Myocyte (in vitro differentiated cells): ENCODE data around the gene IMPACT. TPM values are rescaled to one million over a fixed set of nuclear protein-coding genes. Genes with fewer than 3 reads are reported as not detected.

Experiments used
- DNase-seq: peaks from one replicate; pipeline ENCODE4 v3.0.0-alpha.2; 2012; ENCODE audit warnings: low read depth
- polyA plus RNA-seq: library from polyadenylated mRNA; unstranded; fragments of >200 nt; gene quantifications from one replicate; pipeline ENCODE4 v1.2.1, GENCODE V29; 2012; ENCODE audit warnings: missing spikeins
- total RNA-seq: library from RNA; depleted of rRNA; stranded (reverse); fragments of >200 nt; gene quantifications from 2 replicates; pipeline ENCODE4 v1.2.3, GENCODE V29; 2014

IMPACT gene, protein sequence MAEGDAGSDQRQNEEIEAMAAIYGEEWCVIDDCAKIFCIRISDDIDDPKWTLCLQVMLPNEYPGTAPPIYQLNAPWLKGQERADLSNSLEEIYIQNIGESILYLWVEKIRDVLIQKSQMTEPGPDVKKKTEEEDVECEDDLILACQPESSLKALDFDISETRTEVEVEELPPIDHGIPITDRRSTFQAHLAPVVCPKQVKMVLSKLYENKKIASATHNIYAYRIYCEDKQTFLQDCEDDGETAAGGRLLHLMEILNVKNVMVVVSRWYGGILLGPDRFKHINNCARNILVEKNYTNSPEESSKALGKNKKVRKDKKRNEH
- total RNA-seq: 43.0 and 44.4 TPM in 2 replicates
- 38.3 TPM for polyA plus RNA-seq

- peak; percentile 88 for DNase-seq
Measured at GRCh38 chr18:24426398-24427294, at the start of gene IMPACT. IMPACT (plus strand) TSS chr18:24426670; CDS start chr18:24426757, 87 bp downstream.

GRCh38 chr18:24378598-24378997, 47.9 kb upstream of the IMPACT start:
- DNase-seq: no peak

DNA sequence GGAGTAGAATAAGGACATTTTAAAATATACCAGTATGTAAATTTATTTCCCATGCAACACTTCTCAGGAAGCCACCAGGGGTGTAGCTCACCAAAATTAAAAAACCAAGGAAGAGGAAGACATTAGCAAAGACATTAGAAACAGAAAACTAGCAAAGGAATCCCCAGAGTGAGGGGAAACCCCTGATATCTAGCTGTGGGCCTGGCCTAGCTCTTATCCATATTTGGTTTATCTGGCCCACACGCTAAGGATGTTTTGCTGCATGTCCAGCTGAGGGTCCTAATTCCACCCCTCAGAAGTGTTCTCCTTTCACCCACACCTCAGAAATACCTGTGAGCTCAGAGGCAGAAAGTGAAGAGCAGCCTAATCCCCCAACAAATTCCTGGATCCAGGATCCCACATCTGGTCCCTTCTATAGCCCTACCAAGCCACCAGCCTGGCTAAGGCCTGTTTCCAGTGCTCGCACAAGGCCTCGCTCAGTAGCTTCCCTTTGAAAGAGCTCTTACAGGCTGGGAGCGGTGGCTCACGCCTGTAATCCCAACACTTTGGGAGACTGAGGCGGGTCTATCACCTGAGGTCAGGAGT, 46.2 kb upstream of the IMPACT start:
- DNase-seq: no peak

DNA sequence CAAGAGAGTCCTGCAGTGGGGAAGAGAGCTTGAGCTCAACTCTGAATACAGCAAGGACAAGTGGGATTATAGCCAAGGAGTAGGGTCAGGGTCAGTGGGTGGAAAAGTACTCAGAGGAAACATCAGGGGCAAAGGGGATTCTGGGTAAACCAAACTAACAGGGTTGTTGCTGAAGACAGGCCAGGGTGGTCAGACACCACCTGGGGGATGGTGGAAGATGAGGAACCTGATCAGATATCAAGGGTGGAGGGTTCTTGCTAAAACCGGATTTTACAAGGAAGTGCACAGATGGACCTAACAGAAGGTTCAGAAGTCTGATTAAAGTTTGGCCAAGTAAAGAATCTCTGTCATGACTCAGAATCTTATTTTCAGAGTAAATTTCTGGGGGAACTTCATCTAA, 45.3 kb upstream of the IMPACT start:
- no peak for DNase-seq

GRCh38 chr18:24386681-24387080, 39.8 kb upstream of the IMPACT start:
- DNase-seq: no peak

DNA sequence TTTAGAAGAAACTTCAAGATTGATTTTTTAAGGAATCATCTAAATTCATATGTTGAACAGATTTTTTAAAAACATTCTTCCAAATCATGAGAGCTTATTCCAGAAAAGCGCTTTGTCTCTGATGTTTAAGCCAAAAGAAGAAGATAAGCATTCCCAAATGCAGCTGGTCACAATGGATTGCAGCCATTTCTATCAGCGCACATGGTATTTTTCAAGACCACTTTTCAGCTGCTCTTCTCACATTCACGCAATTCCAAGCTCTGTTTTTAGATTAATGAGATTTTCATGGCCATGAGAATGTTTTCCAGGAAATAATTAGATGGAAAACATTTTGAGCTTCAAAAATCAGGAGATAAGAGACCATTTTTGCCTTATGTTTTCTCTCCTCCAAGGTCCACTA, 37.5 kb upstream of the IMPACT start:
- peak; percentile 28 for DNase-seq

GRCh38 chr18:24395049-24395795, 31.2 kb upstream of the IMPACT start:
- peak; percentile 48 for DNase-seq

- DNase-seq: no peak
Measured at GRCh38 chr18:24396082-24396633, 30.3 kb upstream of the IMPACT start.

DNA sequence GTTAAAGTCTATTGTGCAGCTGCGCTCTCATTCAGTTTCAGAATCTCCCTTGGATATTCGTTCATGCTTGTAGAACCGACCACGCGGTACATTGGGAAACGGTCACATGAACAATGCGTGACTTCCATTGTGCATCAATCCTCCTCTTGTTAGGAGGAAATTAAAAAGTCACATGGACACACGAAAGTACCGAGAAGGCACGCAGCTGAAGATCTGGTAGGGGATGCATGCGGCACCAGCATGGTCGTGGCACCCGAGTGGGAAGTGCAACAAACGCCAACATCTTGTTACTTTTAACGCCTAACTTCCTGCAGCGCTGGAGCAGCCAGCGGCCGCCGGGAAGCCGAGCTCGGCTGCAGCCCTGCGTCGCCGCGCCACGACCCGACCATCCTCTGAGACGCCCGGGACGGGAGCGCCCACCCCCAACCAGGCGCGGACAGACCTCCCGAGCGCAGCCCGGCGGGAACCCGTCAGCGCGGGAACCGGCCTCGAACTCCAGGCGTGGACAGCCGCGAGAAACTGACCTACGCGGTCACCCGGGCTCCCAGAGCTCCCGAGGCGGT, 29.3 kb upstream of the IMPACT start:
- peak; percentile 65 for DNase-seq

DNA sequence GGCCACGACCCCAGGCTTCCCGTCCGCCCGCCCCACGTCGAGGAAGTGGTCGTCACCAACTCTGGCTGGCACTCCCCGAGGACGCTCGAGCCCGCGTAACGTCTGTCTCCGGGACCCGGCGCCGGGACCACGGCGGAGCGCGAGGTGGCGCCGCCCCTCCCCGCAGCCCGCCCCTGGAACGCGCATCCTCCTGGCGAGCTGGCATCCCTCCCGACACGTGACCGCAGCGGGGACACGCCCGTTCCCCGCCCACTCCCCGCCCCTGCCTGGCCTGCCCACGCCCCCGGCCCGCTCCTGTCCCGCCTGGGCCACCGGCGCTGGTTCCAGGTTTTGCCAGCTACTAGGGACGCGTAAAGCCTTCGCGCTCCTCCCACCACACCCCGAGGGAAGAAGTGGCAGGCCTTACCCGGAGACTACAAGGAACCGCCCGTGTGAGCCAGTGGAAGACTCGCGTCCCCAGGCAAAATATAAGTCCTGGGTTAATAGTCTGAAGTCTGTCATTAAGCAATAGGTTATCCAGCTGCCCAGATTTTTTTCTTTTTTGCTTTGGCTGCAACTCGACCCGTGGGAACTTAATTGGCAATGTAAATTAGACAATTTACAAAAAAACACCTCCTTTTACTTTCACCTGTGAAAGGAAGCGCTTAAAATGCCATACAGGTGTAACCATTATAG, 28.6 kb upstream of the IMPACT start, which contains the start of gene OSBPL1A:
TSS of gene OSBPL1A (minus strand) at position 131 of the 675 bp plus-strand sequence. CDS start 20,291 bp downstream, outside the sequence.
- peak; percentile 90 for DNase-seq

- no peak for DNase-seq
Measured at GRCh38 chr18:24398540-24398939, 27.9 kb upstream of the IMPACT start.

- DNase-seq: no peak
Measured at GRCh38 chr18:24400587-24400986, 25.9 kb upstream of the IMPACT start.

GRCh38 chr18:24402209-24402785, 24.2 kb upstream of the IMPACT start:
- no peak for DNase-seq

DNA sequence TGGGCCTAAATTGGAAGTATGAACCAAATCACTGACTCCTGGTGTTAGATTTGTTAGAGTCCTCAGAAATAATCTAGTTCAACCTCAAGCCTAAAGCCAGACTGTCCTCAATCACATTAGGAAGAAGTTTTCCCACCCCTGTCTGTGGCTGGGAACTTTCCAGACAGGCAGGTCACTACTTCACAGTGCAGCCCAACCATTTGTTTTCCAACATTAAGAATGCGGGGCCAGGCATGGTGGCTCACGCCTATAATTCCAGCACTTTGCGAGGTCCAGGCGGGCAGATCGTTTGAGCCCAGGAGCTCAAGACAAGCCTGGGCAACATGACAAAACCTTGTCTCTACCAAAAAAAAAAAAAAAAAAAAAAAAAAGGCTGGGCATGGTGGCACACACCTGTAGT, 23.4 kb upstream of the IMPACT start:
- DNase-seq: no peak

DNA sequence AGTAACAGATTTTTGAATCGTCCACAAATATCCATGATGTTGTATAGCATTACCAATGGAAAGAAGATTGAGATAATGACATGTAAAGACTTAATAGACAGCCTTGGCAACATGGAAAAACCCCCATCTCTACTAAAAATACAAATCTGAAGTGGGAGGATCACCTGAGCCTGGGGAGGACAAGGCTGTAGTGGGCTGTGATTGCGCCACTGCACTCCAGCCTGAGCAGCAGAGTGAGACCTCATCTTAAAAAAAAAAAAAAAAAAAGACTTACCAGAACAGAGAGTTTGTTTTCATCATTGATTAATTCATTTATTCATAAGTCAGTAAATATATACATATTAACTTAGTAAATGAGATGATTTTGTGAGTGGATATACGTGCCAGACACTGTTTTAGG, 21.9 kb upstream of the IMPACT start:
- no peak for DNase-seq

GRCh38 chr18:24408496-24408895, 18.0 kb upstream of the IMPACT start:
- no peak for DNase-seq

DNA sequence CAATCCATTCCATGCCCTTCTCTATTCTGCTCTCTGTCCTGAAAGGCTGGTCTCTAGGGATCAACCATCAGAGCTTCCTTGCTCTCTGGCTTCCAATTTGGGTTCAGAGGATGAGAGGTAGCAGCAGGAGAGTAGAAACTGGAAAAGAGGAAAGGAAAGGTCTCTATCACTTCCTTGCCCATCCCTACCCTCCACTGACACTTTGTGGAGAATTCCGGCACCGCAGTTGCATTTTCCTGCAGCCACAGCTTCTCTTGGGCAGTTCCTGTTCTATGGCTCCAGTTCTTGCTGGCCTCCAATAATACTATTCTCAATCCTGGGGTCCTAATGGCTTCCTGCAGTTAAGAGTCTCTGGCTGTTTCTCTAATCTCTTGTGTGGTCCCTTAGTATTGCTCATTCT, 13.3 kb upstream of the IMPACT start:
- DNase-seq: peak; percentile 33

DNA sequence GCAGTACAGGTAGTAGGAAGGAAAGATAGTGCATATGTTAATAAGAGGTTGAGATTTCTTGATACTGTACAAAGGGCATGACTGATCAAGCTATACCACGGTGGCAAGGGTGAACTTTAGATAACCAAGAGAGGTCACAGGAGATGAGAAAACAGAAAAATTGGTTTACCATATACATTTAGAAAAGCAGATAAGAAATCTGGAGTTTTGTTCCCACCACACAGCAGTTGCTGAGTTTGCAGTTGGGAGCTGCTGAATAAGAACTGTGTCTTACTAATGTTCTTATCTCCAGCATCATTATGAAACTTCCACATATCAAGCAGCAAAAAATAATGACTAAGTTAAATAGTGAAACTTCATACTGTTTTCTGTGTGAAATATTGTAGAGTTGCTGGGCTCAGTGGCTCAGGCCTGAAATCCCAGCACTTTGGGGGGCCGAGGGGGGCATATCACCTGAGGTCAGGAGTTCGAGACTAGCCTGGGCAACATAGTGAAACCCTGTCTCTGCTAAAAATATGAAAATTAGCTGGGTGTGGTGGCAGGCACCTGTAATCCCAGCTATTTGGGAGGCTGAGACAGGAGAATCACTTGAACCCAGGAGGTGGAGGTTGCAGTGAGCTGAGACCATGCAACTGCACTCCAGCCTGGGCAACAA, 12.0 kb upstream of the IMPACT start:
- no peak for DNase-seq

DNA sequence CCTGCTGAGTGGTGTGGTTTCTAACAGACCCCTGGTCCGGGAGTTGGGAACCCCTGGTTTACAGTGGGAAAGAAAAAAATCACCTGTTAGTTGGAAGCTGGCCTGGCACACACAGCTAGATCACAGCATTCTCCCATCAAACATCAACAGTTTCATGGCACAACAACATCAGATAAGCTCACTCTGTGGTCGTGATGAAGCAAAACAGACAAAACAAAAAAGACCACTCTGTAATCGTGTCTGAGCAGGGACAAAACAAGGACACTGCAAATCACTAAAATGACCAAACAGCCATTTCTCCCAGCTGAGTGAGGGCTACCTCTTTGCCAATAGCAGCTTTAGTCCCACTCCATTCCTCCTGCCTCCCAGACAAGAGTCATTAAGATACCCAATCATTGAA, 9.0 kb upstream of the IMPACT start:
- no peak for DNase-seq
